Fibroblast of the aortic adventitia (primary cell): ENCODE data around the gene ADAMTS1. TPM values are rescaled to one million over a fixed set of nuclear protein-coding genes. Genes with fewer than 3 reads are reported as not detected.

Source experiments
- DNase-seq: peaks from one replicate; pipeline ENCODE4 v3.0.0-alpha.2; 2010; ENCODE audit warnings: low read depth
- H3K4me3 ChIP-seq: 2 replicates; pipeline ENCODE4 v1.5.1; 2011; ENCODE audit warnings: low read depth, mild to moderate bottlenecking, control low read depth, low read length, moderate library complexity
- CTCF ChIP-seq: IDR thresholded peaks from 2 replicates; pipeline ENCODE4 v1.5.1; 2011; ENCODE audit warnings: mild to moderate bottlenecking, low read length, control low read depth, inconsistent platforms; ENCODE audit not compliant: insufficient read depth
- total RNA-seq: library from RNA; depleted of rRNA; stranded (reverse); fragments of >200 nt; gene quantifications from 2 replicates; pipeline ENCODE4 v1.2.3, GENCODE V29; 2012; ENCODE audit warnings: low replicate concordance

The ADAMTS1 gene
- total RNA-seq, 1 donor, result 284 TPM

DNA sequence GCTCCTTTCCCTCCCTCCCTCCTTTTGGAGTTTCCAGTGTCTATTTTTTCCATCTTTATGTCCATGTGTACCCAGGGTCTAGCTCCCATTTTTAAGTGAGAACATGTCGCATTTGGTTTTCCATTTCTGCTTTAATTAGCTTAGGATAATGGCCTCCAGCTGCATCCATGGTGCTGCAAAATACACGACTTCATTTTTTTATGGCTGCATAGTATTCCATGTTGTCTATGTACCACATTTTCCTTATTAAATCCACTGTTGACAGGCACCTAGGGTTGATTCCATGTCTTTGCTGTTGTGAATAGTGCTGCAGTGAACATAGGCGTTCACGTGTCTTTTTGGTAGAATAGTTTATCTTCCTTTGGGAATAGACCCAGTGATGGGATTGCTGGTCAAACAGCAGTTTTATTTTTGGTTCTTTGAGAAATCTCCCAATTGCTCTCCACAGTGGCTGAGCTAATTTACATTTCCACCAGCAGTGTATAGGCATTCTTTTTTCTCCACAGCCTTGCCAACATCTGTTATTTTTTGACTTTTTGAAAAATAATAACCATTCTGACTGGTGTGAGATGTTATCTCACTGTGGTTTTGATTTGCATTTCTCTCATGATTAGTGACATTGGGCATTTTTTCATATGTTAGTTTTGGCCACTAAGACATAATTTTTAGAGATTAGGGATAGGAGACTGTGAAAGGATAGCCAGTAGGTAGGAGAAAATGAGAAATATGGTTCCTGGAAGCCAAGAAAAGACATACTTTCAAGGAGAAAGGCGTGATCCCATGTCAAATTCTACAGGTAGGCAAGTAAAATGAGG, 50.4 kb downstream of the ADAMTS1 start:
- peak; percentile 75 for DNase-seq
- TF ChIP-seq CTCF, result no peak
- H3K4me3 ChIP-seq, result no peak overlapping the region

GRCh38 chr21:26790296-26790695, 54.9 kb downstream of the ADAMTS1 start:
- DNase-seq, result no peak
- no peak overlapping the region for H3K4me3 ChIP-seq
- no peak for TF ChIP-seq CTCF

GRCh38 chr21:26788790-26789189, 56.4 kb downstream of the ADAMTS1 start:
- no peak for TF ChIP-seq CTCF
- H3K4me3 ChIP-seq, result no peak overlapping the region
- peak; percentile 77 for DNase-seq

Other genes starting within 250 kb of the ADAMTS1 start
- 4.6 and 24.0 TPM in 2 replicates for gene ADAMTS5, start 121.7 kb upstream of the ADAMTS1 start, total RNA-seq